ENCODE measurements around the gene GLT8D1.

DNA sequence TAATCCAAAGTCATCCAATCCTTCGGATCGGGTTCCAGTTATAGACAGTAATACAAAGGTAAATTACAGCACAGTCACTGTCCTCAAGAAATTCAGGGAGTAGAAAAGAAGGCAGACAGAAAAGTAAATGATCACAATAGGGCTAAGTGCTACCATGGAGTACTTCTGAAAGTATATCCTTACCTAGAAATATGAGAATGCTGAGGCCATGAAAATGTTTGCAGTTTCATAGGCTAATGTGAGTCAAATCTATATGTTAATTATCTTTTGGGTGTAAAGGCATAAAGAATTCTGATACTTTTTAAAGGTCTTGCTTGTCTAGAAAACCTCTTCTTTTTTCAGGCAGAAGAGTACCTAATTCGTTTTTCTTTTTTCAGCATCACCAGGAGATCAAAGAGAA, 49.7 kb downstream of the GLT8D1 start:
- no peak for TF ChIP-seq CTCF (conservative IDR thresholded peaks at IDR 0.05; ENCODE audit: low read depth, low read length)
- no peak for TF ChIP-seq EZH2 (IDR thresholded peaks at IDR 0.05; ENCODE audit: borderline replicate concordance, low read depth, low read length, poor library complexity, severe bottlenecking)
